B cell (primary cell): ENCODE results near the gene DCDC1.

Experiments
- EZH2 ChIP-seq: IDR thresholded peaks from 2 replicates; pipeline ENCODE4 v1.6.1; 2012; ENCODE audit warnings: borderline replicate concordance, low read depth, mild to moderate bottlenecking, moderate library complexity, low read length; ENCODE audit not compliant: insufficient read depth, poor library complexity, severe bottlenecking
- TF ChIP-seq, protein P1 (sequence below): fragments of 200-600 bp; IDR thresholded peaks from one replicate; pipeline ENCODE4 v1.8.0; 2022; ENCODE audit warnings: antibody characterized with exemption, mild to moderate bottlenecking

DNA sequence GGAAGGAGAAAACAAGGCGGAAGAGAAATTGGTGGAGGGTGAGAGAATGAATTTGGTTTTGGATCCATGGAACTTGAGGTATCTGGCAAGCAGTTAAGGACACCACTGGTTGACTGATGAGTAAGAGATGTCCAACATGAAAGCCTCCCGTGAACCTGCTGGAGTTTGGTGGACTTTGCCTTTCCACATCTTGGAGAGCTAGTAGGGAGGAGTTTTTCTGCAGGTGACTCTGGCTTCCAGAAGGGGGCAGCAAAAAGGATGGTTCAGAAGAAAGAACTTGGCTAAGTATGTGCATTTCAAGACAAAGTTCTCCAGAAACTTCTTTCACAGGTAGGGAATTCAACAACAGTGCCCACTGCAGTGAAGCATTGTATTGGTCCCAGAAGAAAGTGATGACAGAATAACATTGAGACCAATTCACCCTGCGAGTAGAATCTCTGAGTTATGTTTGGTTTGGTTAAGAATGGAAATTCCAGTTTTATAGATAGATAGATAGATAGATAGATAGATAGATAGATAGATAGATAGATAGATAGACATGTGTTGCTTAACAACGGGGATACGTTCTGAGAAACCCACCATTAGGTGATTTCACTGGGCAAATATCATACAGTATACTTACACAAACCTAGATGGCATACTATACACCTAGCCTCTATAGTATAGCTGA is 28.5 kb downstream of the DCDC1 start:
- TF ChIP-seq, protein P1, sequence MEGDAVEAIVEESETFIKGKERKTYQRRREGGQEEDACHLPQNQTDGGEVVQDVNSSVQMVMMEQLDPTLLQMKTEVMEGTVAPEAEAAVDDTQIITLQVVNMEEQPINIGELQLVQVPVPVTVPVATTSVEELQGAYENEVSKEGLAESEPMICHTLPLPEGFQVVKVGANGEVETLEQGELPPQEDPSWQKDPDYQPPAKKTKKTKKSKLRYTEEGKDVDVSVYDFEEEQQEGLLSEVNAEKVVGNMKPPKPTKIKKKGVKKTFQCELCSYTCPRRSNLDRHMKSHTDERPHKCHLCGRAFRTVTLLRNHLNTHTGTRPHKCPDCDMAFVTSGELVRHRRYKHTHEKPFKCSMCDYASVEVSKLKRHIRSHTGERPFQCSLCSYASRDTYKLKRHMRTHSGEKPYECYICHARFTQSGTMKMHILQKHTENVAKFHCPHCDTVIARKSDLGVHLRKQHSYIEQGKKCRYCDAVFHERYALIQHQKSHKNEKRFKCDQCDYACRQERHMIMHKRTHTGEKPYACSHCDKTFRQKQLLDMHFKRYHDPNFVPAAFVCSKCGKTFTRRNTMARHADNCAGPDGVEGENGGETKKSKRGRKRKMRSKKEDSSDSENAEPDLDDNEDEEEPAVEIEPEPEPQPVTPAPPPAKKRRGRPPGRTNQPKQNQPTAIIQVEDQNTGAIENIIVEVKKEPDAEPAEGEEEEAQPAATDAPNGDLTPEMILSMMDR, result peak; percentile 19
- no peak for TF ChIP-seq EZH2
